ENCODE results near the gene SLC14A1.

- TF ChIP-seq CTCF (IDR thresholded peaks at IDR 0.05) (no peak), POLR2A (IDR thresholded peaks at IDR 0.05) (no peak), POLR2AphosphoS5 (IDR thresholded peaks at IDR 0.05; ENCODE audit: insufficient read depth in 1 of 2, low read depth in 1 of 2) (no peak)
Measured at GRCh38 chr18:45738660-45739059, 14.7 kb downstream of the SLC14A1 start.

Measured in vagina (tissue), 2 donors.